Fibroblast of mammary gland (primary cell): ENCODE results near the gene CACNA1S.

ENCODE experiments used
- DNase-seq: peaks from one replicate; pipeline ENCODE4 v3.0.0-alpha.2; 2010; ENCODE audit warnings: low read depth
- H3K4me3 ChIP-seq: 2 replicates; pipeline ENCODE4 v1.5.1; 2011; ENCODE audit warnings: low read depth, mild to moderate bottlenecking, low read length, moderate library complexity; ENCODE audit not compliant: control insufficient read depth
- CTCF ChIP-seq: conservative IDR thresholded peaks from 2 replicates; pipeline ENCODE4 v1.5.1; 2011; ENCODE audit warnings: low read depth, low read length, inconsistent platforms; ENCODE audit not compliant: control insufficient read depth, insufficient read depth

CACNA1S gene

GRCh38 chr1:201153474-201154388 is 41.5 kb upstream of the CACNA1S start:
- TF ChIP-seq CTCF, result no peak
- DNase-seq, result peak; percentile 21
- H3K4me3 ChIP-seq, result peak overlapping the region; percentile 79

DNA sequence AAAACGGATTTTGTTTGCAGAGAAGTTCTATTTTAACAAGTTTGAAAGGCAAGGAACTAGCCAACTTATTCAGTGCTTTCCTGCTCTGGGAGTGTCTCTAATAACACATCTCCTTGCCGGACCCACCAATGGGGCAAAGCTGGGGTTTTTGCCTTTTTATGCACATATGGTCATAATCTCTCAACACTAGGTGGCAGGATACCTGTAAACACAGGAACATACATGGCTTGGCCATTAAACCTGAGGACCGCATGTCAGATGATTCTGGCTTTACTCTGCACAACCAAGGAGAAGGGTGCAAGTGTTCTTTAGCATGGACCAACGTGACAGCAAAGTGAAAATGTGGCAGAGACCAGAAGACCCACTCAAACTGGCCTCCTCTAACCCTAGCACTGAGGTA is 37.2 kb upstream of the CACNA1S start:
- TF ChIP-seq CTCF, result peak; percentile 42
- no peak overlapping the region for H3K4me3 ChIP-seq
- peak; percentile 55 for DNase-seq

DNA sequence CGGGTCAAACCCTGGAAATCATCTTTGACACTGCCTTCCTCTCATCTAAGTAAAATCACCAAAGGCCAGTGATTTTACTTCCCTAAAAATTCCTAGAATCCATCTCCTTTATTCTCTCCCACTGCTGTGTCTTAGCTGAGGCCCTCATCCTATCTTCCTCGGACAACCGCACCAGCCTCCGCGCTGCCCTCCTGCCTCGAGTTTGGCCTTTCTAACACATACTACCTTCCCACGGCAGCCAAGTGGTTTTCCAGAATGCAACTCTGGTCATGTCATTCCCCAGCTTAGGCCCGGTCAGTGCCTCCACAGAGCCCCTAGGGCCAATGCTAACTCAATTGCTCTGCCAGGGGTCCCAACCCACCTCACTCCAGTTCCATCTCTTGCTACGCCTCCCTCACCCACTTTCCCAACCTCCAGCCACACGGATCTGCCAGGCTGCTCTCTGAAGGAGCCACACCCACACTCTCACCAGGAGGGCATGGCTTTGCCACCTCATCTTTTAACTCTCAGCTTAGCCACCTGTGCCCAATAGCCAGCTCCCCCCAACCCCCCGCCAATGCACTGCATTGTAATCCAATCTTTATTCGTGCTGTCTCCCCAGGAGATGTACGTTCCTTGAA is 35.3 kb upstream of the CACNA1S start:
- no peak for TF ChIP-seq CTCF
- H3K4me3 ChIP-seq, result no peak overlapping the region
- no peak for DNase-seq

DNA sequence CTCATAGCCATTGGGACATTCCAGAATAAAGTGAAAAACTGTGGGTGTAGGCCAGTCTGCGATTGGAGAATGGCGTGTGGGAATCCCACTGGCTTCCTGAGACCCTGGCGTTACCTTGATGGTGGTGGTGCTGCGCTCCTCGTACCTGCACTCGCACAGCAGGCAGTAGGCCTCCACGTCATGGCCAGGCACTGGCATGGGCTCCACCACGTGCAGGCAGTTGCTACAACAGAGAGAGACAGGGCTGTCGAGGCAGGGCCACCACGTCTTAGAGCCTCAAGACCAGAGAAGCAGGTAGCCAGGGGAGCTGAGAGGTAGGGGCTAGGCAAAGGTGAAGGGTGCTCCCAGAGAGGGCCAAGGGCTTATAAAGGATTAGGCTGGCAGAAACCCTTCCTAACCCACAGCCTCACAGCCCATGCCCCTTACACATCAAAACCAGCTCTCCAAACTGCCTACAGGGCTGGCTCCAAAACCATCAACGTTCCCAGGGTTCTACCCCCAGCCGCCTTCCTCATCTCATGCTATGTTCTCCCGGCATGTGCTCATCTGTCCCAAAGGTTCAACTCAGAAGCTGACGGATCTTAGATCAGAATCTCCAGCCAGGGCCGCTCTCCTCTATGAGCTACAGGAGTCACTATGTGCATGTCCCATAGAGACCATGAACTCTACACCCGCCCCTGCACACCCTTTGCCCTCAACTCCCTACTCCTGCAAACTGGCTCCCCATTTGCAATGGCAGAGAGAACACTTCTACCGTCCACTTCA is 34.6 kb upstream of the CACNA1S start:
- DNase-seq, result no peak
- TF ChIP-seq CTCF, result no peak
- no peak overlapping the region for H3K4me3 ChIP-seq

- TF ChIP-seq CTCF, result no peak
These were observed 33.6 kb upstream of the CACNA1S start for GRCh38 chr1:201145816-201146215.

DNA sequence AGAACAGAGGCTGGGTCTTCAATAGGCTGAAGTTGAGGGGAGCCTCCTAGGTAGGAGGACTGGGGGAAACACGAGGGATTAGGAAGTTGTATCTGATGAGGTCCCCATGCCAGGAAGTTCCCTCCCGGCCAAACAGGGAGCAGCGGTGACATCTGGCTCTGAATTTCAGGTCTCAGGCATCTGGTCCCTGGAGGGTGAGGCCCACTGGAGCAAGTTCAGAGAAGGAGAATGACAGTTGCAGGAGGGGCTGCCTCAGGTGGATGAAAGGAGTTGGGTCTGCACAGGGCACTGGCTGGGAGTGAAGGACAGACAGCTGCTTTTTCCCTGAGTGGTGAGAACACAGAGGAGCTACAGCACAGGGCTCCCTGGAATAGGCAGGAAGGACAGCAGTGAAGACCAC is 32.9 kb upstream of the CACNA1S start:
- DNase-seq, result no peak
- TF ChIP-seq CTCF, result no peak
- no peak overlapping the region for H3K4me3 ChIP-seq

More at GRCh38 chr1:201145816-201146215, 33.6 kb upstream of the CACNA1S start:
- no peak overlapping the region for H3K4me3 ChIP-seq
- no peak for DNase-seq
